Cerebellar cortex (tissue), 1 donor: ENCODE measurements around the gene JAKMIP1.

Source experiments
- DNase-seq: peaks from one replicate; pipeline ENCODE4 v3.0.0-alpha.2; 2015; ENCODE audit warnings: low spot score

JAKMIP1 gene

GRCh38 chr4:6180841-6181631 is 19.3 kb downstream of the JAKMIP1 start:
- no peak for DNase-seq

- DNase-seq = no peak
Observed at GRCh38 chr4:6179362-6179761, 21.0 kb downstream of the JAKMIP1 start.

- no peak for DNase-seq
Observed at GRCh38 chr4:6178757-6179156, 21.6 kb downstream of the JAKMIP1 start.

- DNase-seq = no peak
Observed at GRCh38 chr4:6177587-6178197, 22.7 kb downstream of the JAKMIP1 start.

- no peak for DNase-seq
Observed at GRCh38 chr4:6175426-6175825, 24.9 kb downstream of the JAKMIP1 start.

- no peak for DNase-seq
Observed at GRCh38 chr4:6172927-6173200, 27.5 kb downstream of the JAKMIP1 start.

GRCh38 chr4:6172093-6172926 is 28.0 kb downstream of the JAKMIP1 start:
- no peak for DNase-seq

GRCh38 chr4:6169239-6169638 is 31.1 kb downstream of the JAKMIP1 start:
- DNase-seq = no peak

GRCh38 chr4:6165766-6166165 is 34.6 kb downstream of the JAKMIP1 start:
- no peak for DNase-seq

GRCh38 chr4:6162885-6163284 is 37.5 kb downstream of the JAKMIP1 start:
- no peak for DNase-seq

GRCh38 chr4:6161921-6162464 is 38.4 kb downstream of the JAKMIP1 start:
- DNase-seq = no peak

GRCh38 chr4:6160536-6160935 is 39.8 kb downstream of the JAKMIP1 start:
- DNase-seq = no peak

GRCh38 chr4:6157926-6158325 is 42.4 kb downstream of the JAKMIP1 start:
- no peak for DNase-seq

GRCh38 chr4:6155996-6156750 is 44.2 kb downstream of the JAKMIP1 start:
- no peak for DNase-seq

GRCh38 chr4:6154875-6155274 is 45.5 kb downstream of the JAKMIP1 start:
- DNase-seq = no peak

GRCh38 chr4:6153874-6154273 is 46.5 kb downstream of the JAKMIP1 start:
- DNase-seq = no peak

GRCh38 chr4:6152869-6153705 is 47.3 kb downstream of the JAKMIP1 start:
- DNase-seq = no peak

- no peak for DNase-seq
Observed at GRCh38 chr4:6150046-6150735, 50.2 kb downstream of the JAKMIP1 start.

- no peak for DNase-seq
Observed at GRCh38 chr4:6148506-6149205, 51.7 kb downstream of the JAKMIP1 start.

- DNase-seq = no peak
Observed at GRCh38 chr4:6147441-6147840, 52.9 kb downstream of the JAKMIP1 start.
